Daoy (cell line): ENCODE results near the gene TSR2. TPM values are rescaled to one million over a fixed set of nuclear protein-coding genes. Genes with fewer than 3 reads are reported as not detected.

ENCODE experiments used
- DNase-seq: peaks from one replicate; pipeline ENCODE4 v3.0.0-alpha.2; 2015; ENCODE audit warnings: low read depth
- total RNA-seq: library from RNA; depleted of rRNA; stranded (reverse); fragments of >200 nt; shearing (Covaris generic); gene quantifications from 2 replicates; pipeline ENCODE4 v1.2.3, GENCODE V29; 2014; rRNA removed

Gene TSR2
- total RNA-seq = 13.6 and 16.4 TPM in 2 replicates

GRCh38 chrX:54439960-54440871 is at the start of gene TSR2:
Gene TSR2 (plus strand): TSS chrX:54440404. CDS start chrX:54440422, 18 bp downstream.
- peak; percentile 84 for DNase-seq

DNA sequence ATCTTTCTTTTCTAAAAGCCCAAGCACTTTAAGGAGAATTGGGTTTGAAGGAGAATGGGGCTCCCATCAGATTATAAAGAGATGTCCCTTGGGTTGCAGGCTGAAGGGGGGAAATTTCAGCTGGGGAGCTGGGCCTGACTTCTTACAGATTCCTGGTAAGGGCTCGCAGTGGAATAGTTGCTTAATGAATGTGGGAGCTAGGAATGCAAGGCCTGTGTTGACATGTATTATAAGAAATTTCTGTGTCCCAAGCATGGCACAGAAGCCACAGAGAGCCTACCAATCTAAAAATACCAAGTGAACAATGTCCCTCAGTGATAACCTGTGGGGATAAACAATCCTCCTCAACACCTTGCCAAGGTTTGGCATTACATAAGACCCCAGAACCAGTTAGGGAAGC is 43.1 kb upstream of the TSR2 start:
- DNase-seq = no peak

GRCh38 chrX:54407266-54407665 is 32.9 kb upstream of the TSR2 start:
- no peak for DNase-seq

DNA sequence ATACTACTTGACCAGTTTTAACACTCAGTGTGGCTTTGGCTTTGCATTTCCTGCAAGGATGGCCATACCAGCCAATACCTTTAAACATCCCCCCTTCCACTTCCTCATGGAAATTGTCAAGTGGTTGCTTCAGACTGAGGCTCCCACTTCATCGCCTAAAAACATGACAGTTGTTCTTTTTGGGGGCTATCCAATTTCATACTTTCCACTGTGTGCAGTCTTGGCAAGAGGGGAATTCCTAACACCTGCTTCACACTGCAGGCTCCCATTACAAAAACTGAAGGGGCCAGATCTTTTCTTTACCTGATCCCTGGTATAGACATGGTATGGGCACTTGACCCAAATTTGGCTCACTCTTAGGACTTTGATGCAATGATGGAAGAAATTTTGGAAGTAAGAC is 28.5 kb upstream of the TSR2 start:
- no peak for DNase-seq

DNA sequence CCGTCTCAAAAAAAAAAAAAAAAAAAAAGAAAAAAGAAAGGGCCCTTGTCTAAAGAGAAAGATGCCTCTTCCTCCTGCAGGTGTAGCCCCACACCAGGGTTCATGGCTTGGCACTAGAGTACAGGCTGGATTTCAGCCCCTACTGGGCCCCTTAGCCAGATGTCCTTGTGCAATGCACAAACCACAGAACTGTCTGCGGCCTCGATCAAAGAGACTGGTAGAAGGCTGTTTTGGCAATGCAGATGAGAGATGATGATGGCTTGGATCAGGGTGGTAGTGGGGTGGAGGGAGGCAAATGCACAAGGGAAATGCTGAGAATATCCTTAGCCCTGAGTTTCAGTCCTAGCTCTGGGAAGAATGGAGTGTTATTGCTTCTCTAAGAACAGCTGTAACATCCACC is 26.5 kb upstream of the TSR2 start:
- no peak for DNase-seq

- DNase-seq = no peak
These were observed 24.5 kb upstream of the TSR2 start for GRCh38 chrX:54415534-54416350.

- DNase-seq = no peak
These were observed 23.2 kb upstream of the TSR2 start for GRCh38 chrX:54416965-54417364.

DNA sequence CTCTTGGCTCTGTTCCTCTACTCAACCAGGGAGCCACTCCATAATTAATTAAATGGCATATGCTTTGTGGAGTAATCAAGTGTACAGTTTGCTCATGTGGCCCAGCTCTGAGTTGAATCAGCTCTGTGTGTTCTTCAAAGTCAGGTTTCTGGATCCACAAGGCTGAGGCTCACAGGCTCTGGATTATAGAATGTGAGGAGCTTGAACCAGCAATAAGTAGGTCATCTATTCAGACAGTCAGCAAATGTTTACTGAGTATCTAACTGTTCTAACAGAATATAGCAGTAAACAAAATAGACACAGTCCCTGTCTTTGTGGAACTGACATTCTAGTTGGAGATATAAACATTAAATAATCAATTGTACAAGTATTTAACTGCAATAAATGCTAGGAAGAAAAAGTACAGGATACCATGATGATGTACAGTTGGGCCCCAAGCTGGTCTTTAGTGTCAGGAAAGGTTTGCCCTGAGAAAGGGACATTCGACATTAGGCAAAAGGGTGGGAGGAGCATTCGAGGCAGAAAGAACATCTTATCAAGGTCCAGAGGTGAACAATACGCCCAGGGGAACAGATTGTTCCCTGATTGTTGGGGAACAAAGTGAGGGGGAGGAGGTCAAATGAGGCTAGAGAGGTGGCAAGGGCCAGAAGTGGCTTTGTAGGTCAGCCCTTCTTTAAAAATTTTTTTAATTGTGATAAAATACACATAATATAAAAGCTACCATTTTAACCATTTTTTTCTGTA is 20.5 kb upstream of the TSR2 start:
- DNase-seq = no peak

- no peak for DNase-seq
These were observed 18.0 kb upstream of the TSR2 start for GRCh38 chrX:54422168-54422567.

- no peak for DNase-seq
These were observed 16.9 kb upstream of the TSR2 start for GRCh38 chrX:54423161-54423888.

GRCh38 chrX:54427837-54428424 is 12.3 kb upstream of the TSR2 start:
- DNase-seq = no peak

GRCh38 chrX:54430519-54430918 is 9.7 kb upstream of the TSR2 start:
- no peak for DNase-seq

- DNase-seq = no peak
These were observed 5.1 kb upstream of the TSR2 start for GRCh38 chrX:54435121-54435520.

GRCh38 chrX:54442790-54443189 is 2.6 kb downstream of the TSR2 start:
- no peak for DNase-seq

DNA sequence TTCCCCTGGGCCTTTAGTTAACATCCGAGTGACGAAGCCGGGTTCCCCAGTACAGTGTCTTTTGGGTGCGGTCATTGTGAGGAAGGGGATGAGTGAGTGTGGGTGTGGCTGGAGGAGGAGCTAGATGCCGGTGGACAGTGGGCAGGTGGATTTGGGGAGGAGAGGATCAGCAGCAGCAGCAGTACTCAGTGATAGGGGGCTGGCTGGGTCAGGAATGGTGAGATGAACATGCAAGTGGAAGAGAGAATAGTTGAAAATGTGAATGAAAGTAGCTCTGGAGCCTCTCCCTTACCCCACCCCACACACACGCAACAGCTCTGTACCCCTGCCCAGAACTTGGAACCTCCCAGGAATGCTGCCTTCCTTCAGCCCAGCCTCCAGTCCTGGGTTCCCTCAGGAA is 4.5 kb downstream of the TSR2 start:
- DNase-seq = no peak

DNA sequence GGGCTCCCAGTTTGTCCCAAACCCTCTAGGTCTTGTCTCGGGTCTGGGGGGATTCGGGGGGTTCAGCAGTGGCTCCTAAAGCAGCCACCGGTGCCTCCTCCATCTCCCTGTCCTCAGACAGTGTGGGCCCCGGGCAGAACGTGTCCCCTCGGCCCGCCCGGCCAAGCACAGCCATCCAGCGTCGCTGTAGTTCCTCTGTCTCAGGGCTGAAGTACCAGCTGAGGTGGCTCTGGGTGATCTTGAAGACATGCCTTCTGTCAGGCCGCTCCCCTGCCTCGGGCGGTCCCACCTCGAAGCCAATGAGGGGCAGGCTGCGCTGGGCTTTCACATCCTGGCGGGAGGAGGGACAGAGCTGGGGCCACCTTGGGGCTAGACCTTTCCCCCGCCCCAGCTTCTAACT is 5.9 kb downstream of the TSR2 start:
- no peak for DNase-seq

- peak; percentile 3 for DNase-seq
These were observed 7.3 kb downstream of the TSR2 start for GRCh38 chrX:54447461-54447860.

- no peak for DNase-seq
These were observed 9.7 kb downstream of the TSR2 start for GRCh38 chrX:54449929-54450328.

DNA sequence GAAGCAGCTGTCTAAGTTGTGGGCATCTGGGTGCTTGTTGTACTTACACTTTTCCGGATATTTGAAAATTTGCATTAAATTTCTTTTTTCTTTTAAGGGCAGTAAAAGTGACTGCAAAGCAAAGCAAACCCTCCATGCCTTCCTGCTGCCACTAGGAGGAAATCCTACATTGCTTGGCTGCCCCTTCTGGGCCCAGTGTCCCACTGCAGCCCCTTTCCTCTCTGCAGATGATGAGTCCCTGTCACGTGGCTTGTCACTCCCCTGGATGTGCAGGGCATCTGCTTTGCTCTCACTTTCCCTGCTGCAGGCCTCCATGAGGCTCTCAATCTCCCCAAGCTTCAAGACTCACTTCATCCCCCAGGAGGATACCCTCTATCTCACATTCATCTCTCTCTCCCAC is 12.7 kb downstream of the TSR2 start:
- DNase-seq = peak; percentile 12

- no peak for DNase-seq
These were observed 30.0 kb downstream of the TSR2 start for GRCh38 chrX:54470054-54470760.
